Neural cell (in vitro differentiated cells): ENCODE results near the gene TNS3. TPM values are rescaled to one million over a fixed set of nuclear protein-coding genes. Genes with fewer than 3 reads are reported as not detected.

Experiments
- H2AFZ ChIP-seq: fragments of 200-600, 300-800 bp; sonication (generic), shearing (Covaris generic); 2 replicates; pipeline ENCODE4 v1.6.0; 2014; ENCODE audit warnings: low read depth, mild to moderate bottlenecking, antibody characterized with exemption, low read length, moderate library complexity
- H3F3A ChIP-seq: fragments of 200-600 bp; shearing (Covaris generic); 2 replicates; pipeline ENCODE4 v1.6.1; 2016; ENCODE audit warnings: mild to moderate bottlenecking, moderate library complexity, mixed read lengths, antibody characterized with exemption, low read length; ENCODE audit not compliant: insufficient read depth, poor library complexity, severe bottlenecking
- H3K27ac ChIP-seq: fragments of 200-600, 300-800 bp; sonication (generic), shearing (Covaris generic); 2 replicates; pipeline ENCODE4 v1.5.1; 2014; ENCODE audit warnings: mild to moderate bottlenecking, low read length, moderate library complexity
- H3K27me3 ChIP-seq: fragments of 300-800, 200-600 bp; sonication (generic), shearing (Covaris generic); 2 replicates; pipeline ENCODE4 v1.6.0; 2014; ENCODE audit warnings: mild to moderate bottlenecking, low read depth, low read length, moderate library complexity; ENCODE audit not compliant: insufficient read depth
- H3K36me3 ChIP-seq: fragments of 300-800, 200-600 bp; sonication (generic), shearing (Covaris generic); 2 replicates; pipeline ENCODE4 v1.5.1; 2014; ENCODE audit warnings: mild to moderate bottlenecking, antibody characterized with exemption, low read length, moderate library complexity; ENCODE audit not compliant: insufficient read depth
- H3K4me2 ChIP-seq: fragments of 300-800, 200-600 bp; sonication (generic), shearing (Covaris generic); 2 replicates; pipeline ENCODE4 v1.6.0; 2014; ENCODE audit warnings: mild to moderate bottlenecking, low read length
- H3K4me3 ChIP-seq: fragments of 300-800, 200-600 bp; sonication (generic), shearing (Covaris generic); 2 replicates; pipeline ENCODE4 v1.5.1; 2014; ENCODE audit warnings: mild to moderate bottlenecking, low read length, moderate library complexity
- H3K79me2 ChIP-seq: fragments of 200-600 bp; shearing (Covaris generic); replicated peaks from 2 replicates; pipeline ENCODE4 v1.6.0; 2014; ENCODE audit warnings: mild to moderate bottlenecking, low read length, moderate library complexity; ENCODE audit not compliant: insufficient read depth
- H3K9ac ChIP-seq: fragments of 300-800, 200-600 bp; sonication (generic), shearing (Covaris generic); 2 replicates; pipeline ENCODE4 v1.6.1; 2016; ENCODE audit warnings: mild to moderate bottlenecking, low read length, mixed read lengths
- H3K9me2 ChIP-seq: fragments of 200-600 bp; shearing (Covaris generic); 2 replicates; pipeline ENCODE4 v1.6.1; 2016; ENCODE audit warnings: mild to moderate bottlenecking, low read length, mixed read lengths; ENCODE audit not compliant: insufficient read depth
- H3K9me3 ChIP-seq: fragments of 200-600, 300-800 bp; sonication (generic), shearing (Covaris generic); 2 replicates; pipeline ENCODE4 v1.6.1; 2016; ENCODE audit warnings: mild to moderate bottlenecking, mixed run types, low read length, moderate library complexity, mixed read lengths
- H4K20me1 ChIP-seq: fragments of 200-600 bp; shearing (Covaris generic); 2 replicates; pipeline ENCODE4 v1.6.1; 2016; ENCODE audit warnings: mild to moderate bottlenecking, mixed run types; ENCODE audit not compliant: insufficient read depth
- CTCF ChIP-seq: fragments of 450-650 bp; IDR thresholded peaks from 2 replicates; pipeline ENCODE4 v1.5.1; 2014; ENCODE audit warnings: antibody characterized with exemption, mild to moderate bottlenecking, moderate library complexity; ENCODE audit not compliant: poor library complexity, severe bottlenecking
- EP300 ChIP-seq: fragments of 450-650 bp; conservative IDR thresholded peaks from 2 replicates; pipeline ENCODE4 v1.6.1; 2014; ENCODE audit warnings: antibody characterized with exemption, mild to moderate bottlenecking, moderate library complexity; ENCODE audit not compliant: poor library complexity, severe bottlenecking
- EZH2 ChIP-seq: fragments of 200-600, 300-800 bp; shearing (Covaris generic), sonication (generic); IDR thresholded peaks from 2 replicates; pipeline ENCODE4 v1.6.1; 2014; ENCODE audit warnings: antibody characterized with exemption, low read length, borderline replicate concordance, mild to moderate bottlenecking; ENCODE audit not compliant: insufficient read depth, poor library complexity, severe bottlenecking
- MXI1 ChIP-seq: fragments of 450-650 bp; conservative IDR thresholded peaks from 2 replicates; pipeline ENCODE4 v1.6.1; 2014; ENCODE audit warnings: antibody characterized with exemption, mild to moderate bottlenecking; ENCODE audit not compliant: poor library complexity, severe bottlenecking
- POLR2AphosphoS5 ChIP-seq: IDR thresholded peaks from 2 replicates; pipeline ENCODE4 v1.6.1; 2012
- RAD21 ChIP-seq: fragments of 450-650 bp; conservative IDR thresholded peaks from 2 replicates; pipeline ENCODE4 v1.6.1; 2014; ENCODE audit warnings: antibody characterized with exemption, mild to moderate bottlenecking, moderate library complexity
- SMC3 ChIP-seq: fragments of 450-650 bp; conservative IDR thresholded peaks from 2 replicates; pipeline ENCODE4 v1.6.1; 2014; ENCODE audit warnings: antibody characterized with exemption, mild to moderate bottlenecking, moderate library complexity; ENCODE audit not compliant: poor library complexity
- TAF1 ChIP-seq: IDR thresholded peaks from 2 replicates; pipeline ENCODE4 v1.6.1; 2012; ENCODE audit warnings: low read depth
- polyA plus RNA-seq: library from polyadenylated mRNA; depleted of rRNA; stranded (reverse); fragments of >200 nt; gene quantifications from 2 replicates; pipeline ENCODE4 v1.2.3, GENCODE V29; 2014
- TF ChIP-seq, protein P1 (sequence below): IDR thresholded peaks from 2 replicates; pipeline ENCODE4 v1.6.1; 2012; ENCODE audit warnings: borderline replicate concordance

The TNS3 gene
- polyA plus RNA-seq, 1 donor from 2014 or later = 0.58 TPM

DNA sequence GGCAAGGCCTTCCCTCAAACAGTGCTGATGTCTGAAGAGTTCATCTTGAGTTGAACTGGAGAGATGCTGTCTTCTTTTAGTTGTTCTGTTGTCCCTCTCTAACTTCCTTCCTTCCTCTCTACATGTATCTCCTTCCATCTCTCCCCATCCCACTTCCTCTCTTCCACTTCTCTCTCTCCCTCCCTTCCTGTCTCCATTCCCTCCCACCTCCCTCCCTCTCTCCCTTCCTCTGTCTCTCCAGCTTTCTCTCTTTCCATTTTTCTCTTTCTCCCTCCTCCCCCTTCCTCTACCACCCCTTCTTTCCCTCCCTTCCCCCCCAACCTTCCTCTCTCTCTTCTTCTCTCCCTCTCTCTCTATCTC is 40.7 kb upstream of the TNS3 start:
- no peaks in the 10 kb centered on the region for H3K36me3 ChIP-seq
- no peaks in the 10 kb centered on the region for H3K9me2 ChIP-seq
- H3K27ac ChIP-seq = no peak overlapping the region
- no peaks in the 10 kb centered on the region for H3K9me3 ChIP-seq
- H2AFZ ChIP-seq = no peak overlapping the region
- no peak for TF ChIP-seq EP300
- no peak for TF ChIP-seq CTCF
- no peak for TF ChIP-seq TAF1
- TF ChIP-seq, protein P1, sequence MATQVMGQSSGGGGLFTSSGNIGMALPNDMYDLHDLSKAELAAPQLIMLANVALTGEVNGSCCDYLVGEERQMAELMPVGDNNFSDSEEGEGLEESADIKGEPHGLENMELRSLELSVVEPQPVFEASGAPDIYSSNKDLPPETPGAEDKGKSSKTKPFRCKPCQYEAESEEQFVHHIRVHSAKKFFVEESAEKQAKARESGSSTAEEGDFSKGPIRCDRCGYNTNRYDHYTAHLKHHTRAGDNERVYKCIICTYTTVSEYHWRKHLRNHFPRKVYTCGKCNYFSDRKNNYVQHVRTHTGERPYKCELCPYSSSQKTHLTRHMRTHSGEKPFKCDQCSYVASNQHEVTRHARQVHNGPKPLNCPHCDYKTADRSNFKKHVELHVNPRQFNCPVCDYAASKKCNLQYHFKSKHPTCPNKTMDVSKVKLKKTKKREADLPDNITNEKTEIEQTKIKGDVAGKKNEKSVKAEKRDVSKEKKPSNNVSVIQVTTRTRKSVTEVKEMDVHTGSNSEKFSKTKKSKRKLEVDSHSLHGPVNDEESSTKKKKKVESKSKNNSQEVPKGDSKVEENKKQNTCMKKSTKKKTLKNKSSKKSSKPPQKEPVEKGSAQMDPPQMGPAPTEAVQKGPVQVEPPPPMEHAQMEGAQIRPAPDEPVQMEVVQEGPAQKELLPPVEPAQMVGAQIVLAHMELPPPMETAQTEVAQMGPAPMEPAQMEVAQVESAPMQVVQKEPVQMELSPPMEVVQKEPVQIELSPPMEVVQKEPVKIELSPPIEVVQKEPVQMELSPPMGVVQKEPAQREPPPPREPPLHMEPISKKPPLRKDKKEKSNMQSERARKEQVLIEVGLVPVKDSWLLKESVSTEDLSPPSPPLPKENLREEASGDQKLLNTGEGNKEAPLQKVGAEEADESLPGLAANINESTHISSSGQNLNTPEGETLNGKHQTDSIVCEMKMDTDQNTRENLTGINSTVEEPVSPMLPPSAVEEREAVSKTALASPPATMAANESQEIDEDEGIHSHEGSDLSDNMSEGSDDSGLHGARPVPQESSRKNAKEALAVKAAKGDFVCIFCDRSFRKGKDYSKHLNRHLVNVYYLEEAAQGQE = no peak
- TF ChIP-seq EZH2 = no peak
- TF ChIP-seq MXI1 = no peak
- TF ChIP-seq POLR2AphosphoS5 = no peak
- no peak for TF ChIP-seq SMC3
- no peak for TF ChIP-seq RAD21
- H3K79me2 ChIP-seq = no peaks in the 10 kb centered on the region
- H3K4me2 ChIP-seq = no peak overlapping the region
- no peak overlapping the region for H3K4me3 ChIP-seq
- H3K27me3 ChIP-seq = no peaks in the 10 kb centered on the region
- no peaks in the 10 kb centered on the region for H3F3A ChIP-seq
- no peaks in the 10 kb centered on the region for H4K20me1 ChIP-seq
- H3K9ac ChIP-seq = no peak overlapping the region

DNA sequence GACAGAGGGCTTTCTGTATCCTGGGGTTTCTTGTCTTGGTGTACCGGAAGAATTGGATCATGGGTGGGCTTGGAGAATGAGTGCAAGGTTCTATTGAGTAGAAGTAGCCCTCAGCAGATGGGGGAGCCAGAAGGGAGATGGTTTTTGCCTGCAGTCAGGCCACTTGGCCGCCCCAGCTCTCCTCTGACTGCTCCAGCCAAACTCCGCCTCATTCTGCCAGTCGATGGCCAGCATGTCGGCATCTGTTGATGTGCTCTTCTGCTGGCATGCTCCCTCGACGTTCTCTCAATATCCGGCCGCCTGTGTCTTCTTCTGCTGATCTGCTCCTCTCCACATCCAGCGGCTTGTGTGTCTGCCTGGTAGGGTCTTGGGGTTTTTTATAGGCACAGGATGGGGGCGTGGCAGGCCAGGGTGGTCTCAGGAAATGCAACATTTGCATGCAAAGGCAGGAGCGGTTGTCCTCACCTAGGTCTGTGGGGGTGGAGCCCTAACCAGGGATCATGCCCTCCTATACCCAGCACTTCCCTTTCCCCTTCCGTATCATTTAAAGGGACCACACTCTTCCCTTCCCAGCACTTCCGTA is 40.2 kb upstream of the TNS3 start:
- Histone ChIP-seq H3K4me2 (no peak overlapping the region), H3K79me2 (no peaks in the 10 kb centered on the region), H3K9me3 (no peaks in the 10 kb centered on the region), H4K20me1 (no peaks in the 10 kb centered on the region), H3K9ac (no peak overlapping the region), H2AFZ (no peak overlapping the region), H3K9me2 (no peaks in the 10 kb centered on the region), H3K27ac (no peak overlapping the region), H3K4me3 (no peak overlapping the region), H3K27me3 (no peaks in the 10 kb centered on the region), H3K36me3 (no peaks in the 10 kb centered on the region), H3F3A (no peaks in the 10 kb centered on the region)
- TF ChIP-seq EZH2 = no peak
- no peak for TF ChIP-seq SMC3
- no peak for TF ChIP-seq RAD21
- no peak for TF ChIP-seq EP300

DNA sequence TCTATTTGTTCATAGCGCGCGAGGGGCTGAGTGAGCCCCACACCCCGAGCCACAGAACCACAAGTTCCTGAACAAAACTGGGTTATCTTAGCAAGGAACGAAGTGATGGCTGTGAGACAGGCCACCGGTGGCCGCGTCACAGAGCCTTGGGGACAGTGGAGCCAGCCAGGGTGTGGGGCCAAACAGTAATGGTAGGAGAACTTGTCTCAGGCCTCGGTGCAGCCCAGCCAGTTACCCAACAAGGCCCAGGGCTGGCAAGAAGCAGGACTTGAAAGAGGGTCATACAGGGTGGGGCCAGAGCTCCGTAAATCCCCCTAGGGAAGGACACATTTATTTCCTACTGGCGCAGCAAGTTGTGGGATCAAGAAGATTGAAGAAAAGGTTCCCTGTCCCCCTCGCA is 39.4 kb upstream of the TNS3 start:
- H3K4me2 ChIP-seq = no peak overlapping the region
- no peak overlapping the region for H2AFZ ChIP-seq
- no peaks in the 10 kb centered on the region for H3K27me3 ChIP-seq
- H4K20me1 ChIP-seq = no peaks in the 10 kb centered on the region
- H3K9ac ChIP-seq = no peak overlapping the region
- H3K4me3 ChIP-seq = no peak overlapping the region
- no peaks in the 10 kb centered on the region for H3F3A ChIP-seq
- H3K9me2 ChIP-seq = no peaks in the 10 kb centered on the region
- no peak for TF ChIP-seq SMC3
- no peak overlapping the region for H3K27ac ChIP-seq
- no peaks in the 10 kb centered on the region for H3K79me2 ChIP-seq
- H3K36me3 ChIP-seq = no peaks in the 10 kb centered on the region
- H3K9me3 ChIP-seq = no peaks in the 10 kb centered on the region
